GM19455 (cell line): Measurements from ENCODE around the gene UNC93A.
"Not testable (repeated sequence)": the region's sequence is repeated elsewhere in the genome, so short reads cannot be mapped to it uniquely, and the experiment has no call there.

ENCODE experiments used
- ATAC-seq: cut with Tn5 transposase; IDR thresholded peaks from one replicate; pipeline ENCODE4 v1.9.1; 2021; ENCODE audit not compliant: unreplicated experiment

Gene UNC93A

DNA sequence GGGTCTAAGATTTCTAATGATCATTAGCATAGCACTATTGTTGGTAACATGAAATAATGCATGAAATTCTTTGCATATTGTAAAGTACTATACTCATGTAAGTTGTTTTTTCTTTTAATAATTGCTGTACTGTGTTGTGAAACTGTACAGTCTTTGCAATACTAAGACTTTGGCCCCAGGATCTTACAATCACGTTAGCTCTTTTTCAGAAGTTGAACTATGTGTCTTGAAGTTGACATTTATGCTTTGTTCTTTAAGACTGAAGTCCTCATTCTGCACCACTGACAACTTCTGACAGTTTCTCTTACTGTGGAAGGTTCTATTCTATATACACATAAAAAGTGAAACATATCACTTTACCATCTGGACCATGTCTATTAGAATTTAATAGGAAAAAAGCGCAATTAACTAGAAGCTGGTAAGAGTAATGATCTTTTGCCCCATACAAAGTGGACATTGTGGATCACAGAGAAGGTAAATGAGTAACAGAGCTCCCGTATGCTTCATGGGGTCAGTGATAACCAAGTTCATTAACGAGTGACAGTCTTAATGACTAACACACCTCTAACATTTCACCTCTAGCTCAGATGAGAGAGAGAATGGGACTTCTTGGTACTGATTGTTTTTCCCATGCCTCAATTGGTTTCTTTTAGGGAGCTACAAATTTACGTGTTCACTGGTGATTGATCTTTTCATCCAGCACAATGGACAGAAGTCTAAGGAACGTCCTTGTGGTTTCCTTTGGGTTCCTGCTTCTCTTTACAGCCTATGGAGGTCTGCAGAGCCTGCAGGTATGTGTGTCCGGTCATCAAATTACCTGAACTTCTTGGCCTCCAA, at the start of gene UNC93A:
Gene UNC93A (plus strand): TSS at position 530 of the 837 bp plus-strand sequence. CDS start 175 bp downstream, at position 705.
- ATAC-seq = no peak

DNA sequence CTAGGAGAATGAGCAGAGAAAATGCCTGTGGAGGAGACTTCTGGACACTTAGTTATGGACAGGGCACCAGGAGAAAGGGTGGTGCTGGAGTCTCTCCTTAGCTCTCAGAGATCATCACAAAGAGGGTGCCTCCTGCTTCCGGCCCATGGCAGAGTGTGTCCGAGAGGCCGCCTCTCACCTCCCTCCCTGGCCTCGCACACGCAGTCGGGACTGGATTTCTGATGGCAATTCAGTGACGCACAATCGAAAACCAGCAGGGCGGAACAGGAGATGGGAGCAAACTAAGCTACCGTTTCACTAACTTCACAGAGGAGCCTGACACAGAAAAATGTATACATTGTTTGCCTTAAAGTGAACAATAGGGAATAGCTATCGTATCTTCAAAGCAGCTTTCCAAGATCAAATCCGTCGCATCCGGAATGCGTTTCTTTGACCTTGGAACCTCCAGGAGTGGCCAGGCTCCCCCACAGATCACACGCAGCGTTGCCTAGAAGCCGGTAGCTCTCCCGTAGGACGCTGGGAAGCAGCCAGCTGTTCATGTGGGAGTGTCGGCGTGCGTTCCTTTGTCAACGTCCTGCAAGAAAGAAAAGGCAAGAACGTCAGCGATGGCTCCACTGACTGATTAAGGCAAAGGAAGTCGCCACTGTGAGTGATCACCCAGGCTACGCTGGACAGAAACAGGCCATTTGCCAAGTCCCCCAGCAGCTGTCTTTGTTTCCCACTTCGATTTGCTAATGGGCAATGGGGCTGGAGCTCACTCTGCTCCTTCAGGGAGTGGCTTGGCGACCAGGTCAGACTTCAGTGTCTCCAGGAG, 49.6 kb upstream of the UNC93A start:
- ATAC-seq = not testable (repeated sequence)

DNA sequence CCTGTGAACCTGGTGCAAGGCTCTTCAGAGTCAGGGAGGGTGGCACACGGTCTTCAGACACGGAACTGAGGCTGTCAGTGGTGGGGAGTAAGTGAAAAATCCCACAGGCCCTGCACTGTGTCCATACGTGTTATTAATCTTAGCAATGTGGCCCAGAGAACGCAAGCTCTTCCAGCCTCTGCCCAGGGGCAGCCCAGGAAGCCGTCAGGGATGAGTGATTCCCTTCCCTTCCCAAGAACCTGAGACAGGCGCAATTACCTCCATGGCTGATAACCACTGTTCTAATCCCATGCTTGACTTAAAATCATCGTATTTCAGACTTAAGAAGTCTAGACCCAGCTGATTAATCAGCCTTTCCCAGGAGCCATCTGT, 49.0 kb upstream of the UNC93A start:
- ATAC-seq = not testable (repeated sequence)

- ATAC-seq = not testable (repeated sequence)
These were observed 48.5 kb upstream of the UNC93A start for GRCh38 chr6:167242511-167243051.

DNA sequence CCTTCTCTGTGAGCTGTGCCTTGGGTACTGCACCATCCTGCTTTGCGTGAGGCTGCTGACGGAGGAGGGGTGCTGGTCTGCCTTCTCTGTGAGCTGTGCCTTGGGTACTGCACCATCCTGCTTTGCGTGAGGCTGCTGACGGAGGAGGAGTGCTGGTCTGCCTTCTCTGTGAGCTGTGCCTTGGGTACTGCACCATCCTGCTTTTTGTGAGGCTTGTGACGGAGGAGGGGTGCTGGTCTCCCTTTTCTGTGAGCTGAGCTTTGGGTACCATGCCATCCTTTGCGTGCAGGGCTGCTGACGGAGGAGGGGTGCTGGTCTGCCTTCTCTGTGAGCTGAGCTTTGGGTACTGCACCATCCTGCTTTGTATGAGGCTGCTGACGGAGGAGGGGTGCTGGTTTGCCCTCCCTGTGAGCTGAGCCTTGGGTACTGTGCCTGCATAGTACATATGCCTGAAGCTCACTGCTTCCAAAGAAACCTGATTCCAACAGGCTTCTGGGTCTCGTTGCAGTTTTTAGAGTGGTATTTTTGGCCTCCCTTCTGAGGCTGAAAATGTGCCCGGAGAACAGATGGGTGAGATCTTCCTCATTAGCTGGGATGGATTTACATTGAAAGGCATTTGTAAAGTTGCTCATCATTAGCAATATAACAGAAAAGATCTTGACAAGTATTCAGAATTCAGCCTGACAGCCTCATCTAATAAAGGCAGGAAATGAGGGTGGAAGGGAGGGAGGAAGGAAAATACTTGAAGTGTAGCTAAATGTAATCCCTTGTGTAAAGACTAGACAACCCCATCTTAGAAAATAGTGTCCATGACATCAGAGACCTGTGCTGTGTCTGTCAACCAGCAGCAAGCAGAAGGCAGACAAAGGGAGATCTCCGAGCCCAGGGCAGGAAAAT, 46.8 kb upstream of the UNC93A start:
- no peak for ATAC-seq

DNA sequence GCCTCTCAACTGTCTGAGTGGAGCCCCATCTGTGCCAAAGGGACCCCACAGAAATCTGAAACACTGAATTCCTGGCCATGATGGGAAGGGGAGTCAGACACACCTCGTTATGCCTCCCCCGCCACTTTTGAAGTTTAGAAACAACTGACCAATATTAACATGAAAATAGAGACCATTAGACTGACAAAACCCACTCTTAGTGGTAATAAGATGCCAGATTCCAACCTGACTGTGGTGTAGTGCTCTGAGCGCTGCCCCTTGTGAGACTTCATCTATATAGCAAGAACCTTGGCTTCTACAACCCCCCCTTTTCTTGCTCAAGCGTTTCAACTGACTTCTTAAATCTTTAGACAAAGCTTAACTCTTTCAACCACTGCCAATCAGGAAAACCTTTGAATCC, 46.1 kb upstream of the UNC93A start:
- no peak for ATAC-seq

GRCh38 chr6:167245591-167245990, 45.5 kb upstream of the UNC93A start:
- no peak for ATAC-seq

- ATAC-seq = no peak
These were observed 43.1 kb upstream of the UNC93A start for GRCh38 chr6:167247814-167248595.

GRCh38 chr6:167248878-167249455, 42.1 kb upstream of the UNC93A start:
- ATAC-seq = not testable (repeated sequence)

- ATAC-seq = no peak
These were observed 38.8 kb upstream of the UNC93A start for GRCh38 chr6:167252271-167252670.

DNA sequence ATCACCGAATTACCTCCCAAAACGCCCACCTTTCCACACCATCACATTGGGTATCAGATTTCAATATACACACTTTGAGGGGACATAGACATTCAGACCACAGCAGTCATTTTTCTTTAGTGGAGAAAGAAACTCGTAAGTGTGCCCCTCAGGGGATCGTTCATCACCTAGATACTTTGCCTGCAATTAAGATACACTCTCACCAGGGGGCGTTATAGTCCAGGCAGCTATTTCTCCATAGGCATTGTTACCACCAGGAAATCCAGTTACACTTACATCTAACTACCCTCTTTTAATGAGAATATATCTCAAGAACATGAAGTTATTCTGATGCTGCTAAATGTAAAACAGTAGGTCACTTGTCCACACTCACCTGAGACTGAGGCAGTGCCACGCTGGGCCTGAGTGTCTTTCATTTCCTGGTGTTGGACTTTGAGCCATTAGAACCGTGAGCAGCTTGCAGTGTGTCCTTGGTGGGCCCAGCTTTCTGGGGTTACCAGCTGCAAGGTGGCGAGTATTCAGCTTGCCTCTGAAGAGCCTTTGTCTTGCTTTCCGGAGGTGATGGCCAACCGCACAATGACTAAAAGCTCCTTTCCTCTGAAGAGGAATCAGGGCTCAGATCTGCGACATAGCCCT, 35.1 kb upstream of the UNC93A start:
- ATAC-seq = no peak

DNA sequence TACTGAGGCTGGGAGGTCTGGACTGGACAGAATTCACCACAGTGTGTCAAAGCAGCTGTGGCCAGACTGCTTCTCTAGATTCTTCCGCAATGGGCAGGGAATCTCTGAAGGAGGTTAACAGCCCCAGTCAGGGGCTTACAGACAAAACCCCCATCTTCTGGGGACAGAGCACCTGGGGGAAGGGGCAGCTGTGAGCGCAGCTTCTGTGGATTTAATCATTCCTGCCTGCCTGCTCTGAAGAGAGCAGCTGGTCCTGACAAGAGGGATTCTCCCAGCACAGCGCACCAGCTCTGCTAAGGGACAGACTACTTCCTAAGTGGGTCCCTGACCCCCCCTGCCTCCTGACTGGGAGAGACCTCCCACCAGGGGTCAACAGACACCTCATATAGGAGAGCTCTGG, 32.5 kb upstream of the UNC93A start:
- ATAC-seq = no peak

DNA sequence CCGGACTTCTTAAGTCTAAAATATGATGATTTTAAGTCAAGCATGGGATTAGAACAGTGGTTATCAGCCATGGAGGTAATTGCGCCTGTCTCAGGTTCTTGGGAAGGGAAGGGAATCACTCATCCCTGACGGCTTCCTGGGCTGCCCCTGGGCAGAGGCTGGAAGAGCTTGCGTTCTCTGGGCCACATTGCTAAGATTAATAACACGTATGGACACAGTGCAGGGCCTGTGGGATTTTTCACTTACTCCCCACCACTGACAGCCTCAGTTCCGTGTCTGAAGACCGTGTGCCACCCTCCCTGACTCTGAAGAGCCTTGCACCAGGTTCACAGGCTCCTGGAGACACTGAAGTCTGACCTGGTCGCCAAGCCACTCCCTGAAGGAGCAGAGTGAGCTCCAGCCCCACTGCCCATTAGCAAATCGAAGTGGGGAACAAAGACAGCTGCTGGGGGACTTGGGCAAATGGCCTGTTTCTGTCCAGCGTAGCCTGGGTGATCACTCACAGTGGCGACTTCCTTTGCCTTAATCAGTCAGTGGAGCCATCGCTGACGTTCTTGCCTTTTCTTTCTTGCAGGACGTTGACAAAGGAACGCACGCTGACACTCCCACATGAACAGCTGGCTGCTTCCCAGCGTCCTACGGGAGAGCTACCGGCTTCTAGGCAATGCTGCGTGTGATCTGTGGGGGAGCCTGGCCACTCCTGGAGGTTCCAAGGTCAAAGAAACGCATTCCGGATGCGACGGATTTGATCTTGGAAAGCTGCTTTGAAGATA, 24.9 kb upstream of the UNC93A start:
- not testable (repeated sequence) for ATAC-seq

- ATAC-seq = no peak
These were observed 24.1 kb upstream of the UNC93A start for GRCh38 chr6:167266830-167267555.

- ATAC-seq = not testable (repeated sequence)
These were observed 23.6 kb upstream of the UNC93A start for GRCh38 chr6:167267556-167267898.

- no peak for ATAC-seq
These were observed 23.2 kb upstream of the UNC93A start for GRCh38 chr6:167267921-167268401.

DNA sequence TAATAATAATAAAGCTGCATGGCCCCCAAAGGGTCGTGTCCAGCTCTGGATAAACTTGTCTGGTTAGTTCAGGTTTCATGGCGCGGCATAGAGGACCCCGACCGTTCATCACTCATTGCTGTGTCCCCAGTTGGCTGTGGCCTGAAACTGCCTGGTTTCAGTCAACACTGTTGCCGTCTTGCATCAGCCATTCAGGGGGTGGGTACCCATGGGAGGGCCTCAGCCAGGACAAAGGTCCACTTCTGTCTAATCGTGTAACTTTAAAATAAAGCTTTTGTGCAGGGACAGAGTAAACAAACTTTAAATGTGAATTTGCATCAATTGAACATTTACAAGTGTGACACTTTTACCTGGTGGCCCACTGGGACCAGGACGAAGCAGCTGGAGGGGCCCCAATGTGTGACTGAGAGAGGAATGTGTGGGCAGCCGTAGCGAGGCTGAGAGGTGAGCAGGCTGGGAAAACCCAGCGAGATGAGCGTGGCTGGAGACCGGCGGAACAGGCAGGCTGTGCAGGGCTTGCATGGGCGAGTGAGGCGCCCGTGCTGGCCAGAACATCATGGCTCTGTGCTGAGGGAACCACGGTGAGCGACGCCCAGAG, 22.3 kb upstream of the UNC93A start:
- no peak for ATAC-seq
